Fibroblast of skin of abdomen (primary cell): Measurements from ENCODE around the gene OBSCN.

Source experiments
- DNase-seq: peaks from one replicate; pipeline ENCODE4 v3.0.0-alpha.2; 2013

Gene OBSCN

DNA sequence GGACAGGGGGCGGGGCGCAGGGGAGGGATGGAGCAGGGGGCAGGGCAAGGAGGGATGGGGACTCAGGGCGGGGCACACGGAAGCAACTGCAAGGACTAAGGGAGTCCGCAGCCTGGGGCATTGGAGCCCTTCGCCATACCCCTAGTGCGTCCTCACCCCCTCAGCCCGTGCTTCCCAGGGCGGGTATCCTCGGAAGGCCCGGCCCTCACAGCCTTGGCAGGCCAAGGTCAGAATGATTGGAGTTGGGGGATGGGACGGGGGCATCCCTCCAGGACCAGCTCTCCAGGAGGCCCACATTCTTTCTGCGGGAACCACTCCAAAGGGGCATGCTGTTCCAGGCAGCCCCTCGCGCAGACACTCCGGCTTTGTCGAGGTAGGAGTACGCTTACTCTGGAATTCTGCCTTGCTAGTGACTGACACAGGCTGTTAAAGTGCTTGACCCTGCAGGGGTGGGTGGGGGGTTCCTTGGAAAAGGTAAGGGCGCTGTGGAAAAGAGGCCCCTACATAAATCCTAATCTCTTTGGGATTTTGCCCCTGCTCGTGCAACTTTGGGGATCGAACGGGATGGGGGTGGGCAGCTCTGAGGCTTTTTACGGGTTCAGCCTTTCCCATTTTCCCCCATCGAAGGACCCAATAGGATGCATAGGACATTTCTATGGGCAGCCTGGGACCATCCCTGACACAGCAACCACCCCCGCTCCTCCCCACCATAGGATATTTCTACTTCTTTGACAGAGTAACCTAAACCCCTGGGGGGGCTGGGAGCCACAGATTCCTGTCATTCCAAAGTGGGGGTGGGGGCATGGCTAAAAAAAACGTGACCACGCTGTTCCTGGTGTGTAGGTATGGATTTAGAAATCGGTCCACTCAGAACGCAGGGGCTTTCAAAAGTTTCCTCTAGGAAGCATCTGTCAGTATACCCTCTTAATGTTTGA, 199.5 kb downstream of the OBSCN start:
- peak; percentile 39 for DNase-seq

DNA sequence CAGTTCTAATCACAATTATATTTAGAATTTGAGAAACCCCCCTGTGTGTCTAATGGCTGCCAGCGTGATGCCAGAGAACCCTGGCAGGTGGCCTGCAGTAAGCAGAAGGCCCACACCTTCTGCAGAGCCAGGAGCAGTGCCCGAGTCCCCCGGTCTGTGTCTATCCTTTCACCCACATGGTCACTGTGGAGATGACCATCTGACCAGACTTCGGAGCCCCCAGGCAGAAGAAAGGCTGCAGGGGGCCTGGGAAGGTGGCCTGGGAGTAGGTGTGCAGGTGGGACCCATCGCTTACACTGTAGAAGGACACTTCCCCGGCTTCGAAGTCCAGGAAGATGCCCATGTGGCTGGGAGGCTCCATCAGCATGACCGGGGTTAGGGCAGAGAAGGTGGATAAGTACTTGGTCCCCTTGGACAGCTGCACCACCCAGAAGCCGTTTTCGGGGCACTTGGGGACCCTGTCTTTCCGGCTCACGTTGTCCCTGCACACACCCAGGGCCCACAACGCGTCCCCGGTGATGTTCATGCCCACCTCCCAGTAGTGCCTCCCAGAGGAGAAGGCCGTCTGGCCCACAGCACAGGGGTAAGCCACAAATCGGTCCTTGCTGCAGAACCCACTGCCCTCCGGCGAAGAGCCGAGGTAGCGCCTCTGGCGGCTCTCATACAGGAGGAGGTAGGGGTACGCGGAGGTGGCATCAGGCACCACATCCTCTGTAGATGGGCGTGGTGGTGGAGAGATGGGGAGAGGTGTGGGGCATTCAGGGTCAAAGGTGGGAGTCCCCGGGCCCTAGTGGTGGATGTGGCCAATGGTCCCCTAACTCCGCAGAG, 200.4 kb downstream of the OBSCN start:
- no peak for DNase-seq

DNA sequence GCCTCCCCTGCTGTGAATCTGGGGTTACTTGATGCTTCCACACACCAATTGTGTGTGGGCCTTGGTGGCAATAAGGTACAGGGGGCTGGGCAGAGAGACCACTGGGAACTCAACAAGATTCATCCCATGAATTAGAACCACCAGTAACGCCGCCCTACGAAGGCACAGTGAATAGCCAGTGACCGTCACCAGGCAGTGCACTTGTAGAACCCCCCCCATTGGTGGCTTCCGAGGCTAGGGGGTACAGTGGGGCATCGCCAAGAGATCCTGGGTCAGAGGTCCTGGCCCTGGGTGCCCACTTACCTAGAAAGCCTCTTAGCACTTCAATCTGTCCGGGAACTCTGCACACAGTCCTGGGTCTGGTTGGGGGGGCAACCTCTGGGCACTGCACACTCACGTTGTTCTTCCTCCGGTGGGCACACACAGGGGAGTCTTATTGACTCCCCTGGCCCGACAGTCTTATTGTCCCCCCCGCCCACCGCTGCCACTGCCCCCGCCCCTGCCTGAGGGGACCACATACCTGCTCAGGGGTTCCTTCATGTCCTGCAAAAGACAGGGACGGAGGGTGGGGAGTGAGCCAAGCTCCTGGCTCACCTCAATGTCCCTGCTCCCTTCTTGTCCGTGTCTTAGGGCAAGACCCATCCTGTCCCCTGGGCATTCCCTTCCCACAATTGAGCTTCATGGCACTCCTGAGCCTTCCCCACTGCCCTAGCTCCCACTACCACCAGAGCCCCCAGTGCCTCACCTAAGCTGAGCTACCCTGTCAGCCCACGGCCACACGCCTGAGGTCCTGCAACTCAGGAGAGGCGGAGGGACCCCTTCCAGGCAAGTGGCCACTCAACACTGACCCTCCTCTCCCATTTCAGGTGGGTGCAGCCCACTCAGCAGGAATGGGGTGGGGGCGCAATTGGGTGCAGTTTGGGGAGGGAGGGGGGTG, 201.3 kb downstream of the OBSCN start:
- DNase-seq, result no peak

DNA sequence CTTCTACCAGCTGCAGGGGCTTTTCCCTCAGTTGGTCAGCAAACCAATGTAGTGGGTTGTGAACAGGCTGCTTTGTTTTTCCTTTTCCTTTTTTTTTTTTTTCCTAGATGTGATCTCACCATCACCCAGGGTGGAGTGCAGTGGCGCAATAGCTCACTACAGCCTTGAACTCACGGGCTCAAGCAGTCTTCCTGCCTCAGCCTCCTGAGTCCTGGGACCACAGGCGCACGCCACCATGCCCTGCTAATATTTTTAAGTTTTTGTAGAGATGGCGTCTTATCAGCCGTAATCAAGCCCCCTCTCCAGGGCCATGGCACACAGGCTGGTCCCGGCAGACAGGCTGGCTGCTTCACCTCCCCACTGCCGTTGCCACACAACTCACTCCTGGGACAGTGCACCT, 202.2 kb downstream of the OBSCN start:
- DNase-seq, result no peak

DNA sequence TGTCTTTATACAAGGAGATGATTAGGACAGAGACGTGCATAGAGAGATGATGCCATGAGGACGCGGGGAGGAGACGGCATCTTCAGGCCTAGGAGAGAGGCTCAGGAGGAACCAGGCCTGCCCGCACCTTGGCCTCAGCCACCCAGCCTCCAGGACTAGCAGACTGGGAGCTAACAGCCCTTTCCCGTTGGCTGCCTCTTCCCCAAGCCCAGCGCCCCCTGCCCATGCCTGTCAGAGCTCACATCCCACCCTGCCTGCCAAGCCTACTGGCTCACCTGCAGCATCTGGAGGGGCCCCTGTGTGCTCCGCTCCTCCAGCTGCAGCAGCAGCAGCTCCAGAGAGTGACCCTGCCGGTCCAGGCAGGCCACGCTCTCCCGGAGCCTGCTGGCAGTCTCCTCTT, 202.8 kb downstream of the OBSCN start:
- DNase-seq, result no peak

DNA sequence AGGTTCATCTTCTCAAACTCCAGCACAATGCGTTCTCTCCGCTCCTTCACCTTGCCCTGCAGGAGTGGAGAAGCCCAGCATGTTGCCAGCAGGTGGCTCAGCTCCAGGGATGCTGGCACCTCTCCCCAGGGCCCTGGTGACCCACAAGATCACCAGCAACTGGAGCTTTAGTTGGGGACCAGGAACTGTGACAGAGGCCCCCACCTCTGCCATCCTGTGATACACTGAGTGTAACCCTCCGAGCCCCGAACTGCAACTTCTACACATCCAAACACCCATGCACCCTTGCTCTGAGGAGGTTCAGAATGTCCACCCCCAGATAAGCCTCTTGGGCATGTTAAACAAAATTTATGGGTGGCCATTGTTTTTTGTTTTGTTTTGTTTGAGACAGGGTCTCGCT, 203.3 kb downstream of the OBSCN start:
- no peak for DNase-seq

DNA sequence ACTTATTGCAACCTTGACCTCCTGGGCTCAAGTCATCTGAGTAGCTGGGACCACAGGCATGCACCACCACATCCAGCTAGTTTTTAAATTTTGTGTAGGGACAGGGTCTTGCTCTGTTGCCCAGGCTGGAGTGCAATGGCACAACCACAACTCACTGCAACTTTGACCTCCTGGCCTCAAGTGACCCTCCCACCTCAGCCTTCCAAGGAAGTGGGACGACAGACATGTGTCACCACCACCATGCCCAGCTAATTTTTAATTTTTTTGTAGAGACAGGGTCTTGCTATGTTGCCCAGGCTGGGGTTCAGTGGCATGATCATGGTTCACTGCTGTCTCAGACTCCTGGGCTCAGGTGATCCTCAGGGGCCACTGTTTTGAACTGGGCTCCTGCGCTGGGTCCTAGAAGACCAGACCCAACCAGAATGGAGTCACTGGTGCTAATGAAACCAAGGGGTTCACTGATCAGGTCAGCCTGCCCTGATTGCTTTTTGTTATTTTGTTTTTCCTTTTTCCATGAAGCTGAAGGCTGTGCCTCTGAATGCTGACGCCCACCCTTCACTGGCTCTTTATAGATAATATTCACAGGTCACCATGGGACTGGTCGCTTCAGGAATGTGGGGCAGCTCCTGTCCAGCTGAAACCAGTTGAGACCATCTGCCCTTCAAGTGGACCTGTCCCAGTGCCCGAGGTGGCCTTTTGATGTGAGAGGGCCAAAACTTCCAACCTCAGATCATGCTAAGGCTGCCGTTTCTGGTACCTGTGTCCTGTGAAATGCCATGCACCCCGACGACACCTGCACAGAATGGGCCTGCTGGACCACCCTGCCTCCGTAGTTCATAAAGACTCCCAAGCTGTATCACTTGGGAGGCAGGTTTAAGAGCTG, 203.9 kb downstream of the OBSCN start:
- no peak for DNase-seq

DNA sequence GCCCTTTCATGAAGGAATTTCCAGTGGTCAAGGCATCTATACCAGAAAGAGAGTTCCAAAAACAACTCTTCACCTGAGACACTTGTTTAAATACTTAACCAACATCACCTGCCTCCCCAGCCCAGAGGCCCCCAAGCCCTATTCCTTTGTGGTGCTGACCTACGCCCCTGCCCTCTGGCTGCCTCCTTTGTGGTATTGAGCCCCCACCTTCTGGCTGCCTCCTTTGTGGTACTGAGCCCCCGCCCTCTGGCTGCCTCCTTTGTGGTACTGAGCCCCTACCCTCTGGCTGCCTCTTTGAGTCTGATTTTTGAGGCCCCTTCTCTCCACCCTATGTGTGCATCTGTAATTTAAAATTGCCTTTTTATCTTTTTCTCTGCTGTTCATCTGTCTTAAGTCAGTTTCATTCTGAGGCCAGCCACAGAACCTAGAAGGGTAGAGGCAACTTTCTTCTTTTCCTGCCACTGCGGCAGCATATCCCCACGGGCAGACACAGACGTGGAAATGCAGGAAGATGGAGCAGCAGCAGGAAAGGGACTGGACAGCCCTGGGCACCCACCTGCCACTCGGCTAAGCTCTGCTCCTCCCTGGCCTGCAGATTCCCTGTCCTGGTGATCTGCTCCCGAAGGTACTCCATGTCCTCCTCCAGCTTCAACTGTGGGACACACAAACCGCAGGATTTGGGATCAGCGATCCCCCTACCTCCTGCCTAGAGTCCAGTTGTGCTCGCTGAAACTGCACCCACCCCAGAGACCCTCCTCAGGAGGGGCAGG, 205.6 kb downstream of the OBSCN start:
- DNase-seq, result no peak

DNA sequence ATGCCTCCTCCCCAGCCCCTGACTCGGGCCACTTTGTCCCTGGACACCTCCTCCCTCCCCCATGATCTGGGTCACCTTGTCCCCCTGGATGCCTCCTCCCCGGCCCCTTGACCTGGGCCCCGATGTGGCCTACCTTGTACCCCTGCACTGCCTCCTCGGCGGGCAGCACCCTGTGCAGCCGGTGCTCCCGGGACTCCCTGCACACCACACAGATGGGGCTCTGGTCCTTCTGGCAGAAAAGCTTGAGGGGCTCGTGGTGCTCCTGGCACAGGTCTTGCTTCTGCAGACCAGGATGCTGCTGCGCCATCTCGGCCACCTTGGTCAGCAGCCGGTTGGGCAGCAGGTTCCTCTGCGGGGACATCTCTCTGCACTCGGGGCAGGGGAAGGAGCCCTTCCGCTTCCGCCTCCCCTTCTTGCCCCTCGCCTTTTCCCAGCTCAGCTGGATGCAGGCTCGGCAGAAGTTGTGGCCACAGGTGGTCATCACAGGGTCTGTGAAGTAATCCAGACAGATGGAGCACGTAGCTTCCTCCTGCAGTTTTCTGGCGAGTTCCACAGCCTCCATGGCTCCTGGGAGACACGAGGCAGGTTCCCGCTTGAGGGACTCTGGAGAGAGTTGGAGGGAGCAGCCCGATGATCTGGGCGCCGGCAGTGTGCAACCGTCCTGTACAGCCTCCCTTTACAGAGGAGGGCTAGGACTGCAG, 206.8 kb downstream of the OBSCN start:
- no peak for DNase-seq

DNA sequence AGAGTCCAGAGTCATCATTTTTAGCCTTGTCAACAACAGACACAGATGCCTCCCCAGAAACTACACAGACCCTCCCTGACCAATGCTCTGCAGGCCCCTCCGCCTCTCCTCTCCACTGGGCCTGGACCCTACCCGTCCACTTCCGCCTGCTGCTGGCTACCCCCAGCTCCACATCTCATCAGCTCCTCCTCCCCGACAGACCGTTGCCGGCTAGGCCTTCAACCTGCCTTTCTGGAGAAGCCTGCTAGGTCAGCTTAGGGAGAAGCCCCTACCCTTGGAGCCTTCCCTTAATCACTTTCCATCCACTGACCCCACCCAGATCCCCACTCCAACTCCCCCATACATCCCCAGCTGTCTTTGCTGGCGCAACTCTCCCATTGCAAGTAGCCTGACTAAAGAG, 207.4 kb downstream of the OBSCN start:
- no peak for DNase-seq

DNA sequence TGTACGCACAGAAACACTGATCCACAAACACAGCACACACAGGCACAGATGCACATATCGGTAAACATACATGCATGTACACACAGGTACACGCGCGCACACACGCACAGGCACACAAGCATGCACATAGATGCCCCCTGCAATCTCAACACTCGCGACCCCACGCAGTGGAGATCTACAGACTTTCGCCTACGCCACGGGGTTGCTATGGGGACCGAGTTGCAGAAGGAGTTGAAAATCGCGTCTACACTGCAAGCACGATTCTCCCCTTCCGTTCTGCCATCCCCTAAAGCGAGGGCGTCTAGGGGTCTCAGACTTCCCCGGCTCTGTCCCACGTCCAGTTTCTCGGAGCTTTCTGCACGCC, 208.0 kb downstream of the OBSCN start:
- DNase-seq, result no peak

DNA sequence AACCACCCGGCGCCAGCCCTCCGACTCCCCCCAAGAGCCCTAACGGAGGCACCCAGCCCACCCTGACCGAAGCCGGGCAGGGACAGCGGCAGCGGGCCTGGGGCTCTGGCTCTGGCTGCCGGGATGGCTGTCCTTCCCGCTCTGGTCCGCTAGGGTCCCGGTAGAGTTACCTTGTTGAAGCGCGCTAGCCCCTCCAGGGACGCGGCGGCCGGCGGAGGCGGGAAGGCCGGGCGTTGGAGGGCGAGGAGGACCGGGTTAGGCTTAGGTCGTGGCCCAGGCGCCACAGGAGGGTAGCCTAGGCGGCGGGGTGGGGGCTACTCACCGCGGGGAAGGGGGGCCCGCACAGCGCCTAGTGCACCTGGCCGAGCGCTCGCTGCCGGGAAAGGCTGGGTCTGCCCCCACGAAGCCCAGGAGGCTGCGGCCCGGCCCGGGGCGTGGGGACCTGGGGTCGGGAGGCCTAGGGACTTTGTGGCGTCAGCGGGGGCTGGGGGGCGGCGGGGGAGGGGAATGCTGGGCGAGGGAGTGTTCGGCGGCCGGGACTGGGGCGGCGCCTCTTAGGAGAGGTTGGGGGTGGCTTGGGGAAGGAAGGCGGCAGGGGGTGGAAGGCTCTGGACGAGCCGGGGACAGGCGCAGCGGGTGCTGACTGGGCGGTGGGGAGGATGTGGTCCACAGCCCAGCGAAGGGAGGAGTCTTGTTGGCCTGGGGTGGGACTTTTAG, 208.5 kb downstream of the OBSCN start, which contains the start of gene TRIM17:
TRIM17 (minus strand) TSS at position 645 of the 717 bp plus-strand sequence. CDS start 1,789 bp downstream, outside the sequence.
- DNase-seq, result peak; percentile 11

DNA sequence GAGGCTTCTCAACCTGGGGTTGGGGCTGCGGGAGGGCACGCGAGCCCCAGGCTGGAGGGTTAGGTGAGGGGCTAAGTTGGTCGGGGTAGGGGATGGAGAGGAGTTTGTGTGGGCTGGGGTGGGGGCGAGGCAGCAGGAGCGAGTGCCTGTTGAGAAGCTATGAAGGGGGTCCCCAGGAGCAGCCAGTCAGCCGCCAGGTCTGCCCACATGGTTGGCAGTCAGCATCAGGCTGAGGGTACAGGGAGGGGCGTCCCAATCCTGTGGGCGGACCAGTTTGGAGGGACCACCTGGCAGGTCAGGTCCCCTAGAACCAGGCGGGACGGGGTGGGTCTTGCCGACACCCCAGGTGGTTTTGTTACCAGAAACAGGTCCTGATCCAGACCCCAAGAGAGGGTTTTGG, 209.2 kb downstream of the OBSCN start:
- no peak for DNase-seq

DNA sequence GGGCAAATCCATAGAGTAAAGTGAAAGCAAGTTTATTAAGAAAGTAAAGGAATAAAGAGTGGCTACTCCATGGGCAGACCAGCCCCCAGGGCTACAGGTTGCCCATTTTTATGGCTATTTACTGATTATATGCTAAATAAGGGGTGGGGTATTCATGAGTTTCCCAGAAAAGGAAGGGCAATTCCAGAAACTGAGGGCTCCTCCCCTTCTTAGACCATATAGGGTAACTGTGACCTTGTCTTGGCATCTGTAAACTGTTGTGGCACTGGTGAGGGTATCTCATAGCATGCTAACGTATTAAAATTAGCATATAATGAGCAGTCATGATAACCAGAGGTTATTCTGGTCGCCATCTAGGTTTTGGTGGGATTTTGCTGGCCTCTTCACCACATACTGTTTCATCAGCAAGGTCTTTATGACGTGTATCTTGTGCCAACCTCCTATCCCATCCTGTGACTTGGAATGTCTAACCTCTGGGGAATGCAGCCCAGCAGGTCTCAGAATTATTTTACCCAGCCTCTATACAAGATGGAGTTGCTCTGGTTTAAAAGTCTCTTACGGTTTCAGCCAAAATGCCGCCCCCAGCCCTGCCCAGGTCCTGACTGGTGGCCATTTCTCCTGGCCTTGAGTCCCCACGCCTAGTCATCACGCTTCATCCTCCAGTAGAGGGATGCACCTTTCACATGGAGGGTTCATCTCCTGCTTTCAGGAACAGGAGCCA, 209.8 kb downstream of the OBSCN start:
- DNase-seq, result no peak

DNA sequence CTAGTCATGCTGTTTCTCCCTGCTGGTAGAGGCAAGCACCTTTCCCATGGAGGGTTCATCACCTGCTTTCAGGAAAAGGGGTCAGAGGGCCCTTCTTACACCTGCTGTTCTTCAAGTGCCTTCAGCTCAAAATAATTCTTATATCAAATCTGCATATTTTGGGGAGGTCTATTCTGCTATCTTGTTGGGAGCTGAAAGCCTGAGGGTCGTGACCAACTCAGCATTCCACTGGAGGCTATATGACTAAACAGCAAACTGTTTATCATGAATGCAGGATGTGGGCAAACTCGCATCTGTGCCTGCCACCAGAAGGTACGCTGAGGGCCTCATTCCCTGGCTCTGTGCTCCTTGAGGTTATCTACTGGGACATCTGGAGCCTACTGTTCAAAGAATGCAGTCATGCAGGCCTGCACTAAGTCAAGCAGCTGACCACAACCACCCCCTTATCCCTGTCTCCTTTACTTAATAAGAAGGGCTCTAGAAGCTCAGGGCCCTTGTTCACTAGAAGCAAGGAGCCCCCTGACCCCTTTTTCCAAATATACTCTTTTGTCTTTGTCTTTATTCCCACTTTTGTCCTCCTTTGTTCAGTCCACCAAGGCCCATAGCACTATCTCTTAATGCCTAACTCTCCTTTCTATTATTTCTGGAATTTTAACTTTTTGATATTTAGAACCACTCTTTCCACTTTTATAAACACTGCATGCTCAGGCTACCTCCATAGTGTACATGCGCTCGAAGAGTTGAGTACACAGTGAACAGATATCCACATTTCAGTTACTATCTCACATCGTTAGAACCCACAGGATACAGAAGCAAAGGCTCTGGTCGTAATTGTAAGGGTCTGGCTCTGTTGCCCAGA, 213.4 kb downstream of the OBSCN start:
- no peak for DNase-seq

DNA sequence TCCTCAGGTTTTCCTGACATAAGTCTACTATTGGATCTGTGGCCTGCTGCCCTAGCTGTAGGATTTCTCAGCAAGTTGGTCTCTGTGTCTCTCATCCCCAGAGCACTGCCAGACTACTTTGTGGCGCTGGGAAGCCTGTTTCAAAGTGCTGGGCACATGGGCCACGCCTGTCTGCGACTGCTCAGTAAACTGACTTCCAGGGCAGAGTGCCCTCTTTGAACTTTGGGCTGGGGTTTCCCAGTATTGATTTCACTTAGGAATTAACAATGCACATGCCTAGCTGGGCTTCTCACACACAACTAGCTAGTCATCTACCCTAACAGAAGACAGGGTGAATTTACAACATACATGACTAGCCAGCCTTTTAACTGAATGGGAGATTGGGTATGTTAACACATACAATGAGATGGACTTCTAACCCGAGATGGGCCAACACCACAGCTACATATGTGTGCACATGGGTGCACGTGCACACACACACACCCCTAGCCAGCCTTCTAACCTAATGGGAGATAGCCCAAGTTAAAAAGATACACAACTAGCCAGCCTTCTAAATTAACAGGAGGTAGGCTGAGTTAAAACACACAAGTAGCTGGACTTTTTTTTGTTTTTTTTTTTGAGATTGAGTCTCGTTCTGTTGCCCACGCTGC, 215.7 kb downstream of the OBSCN start:
- DNase-seq, result no peak
